Small intestine (tissue), 7 donors: ENCODE results near the gene KCNJ6. TPM values are rescaled to one million over a fixed set of nuclear protein-coding genes. Genes with fewer than 3 reads are reported as not detected.

Experiments
- DNase-seq, 2 donors: peaks; one replicate each; pipeline versions ENCODE4 v3.0.0 to v3.0.0-alpha.2; 2013
- FAIRE-seq: peaks from 2 replicates; lab custom pipeline; 2012; peaks lifted over from hg19 to GRCh38; lab: Jason Lieb, UNC
- H3K27ac ChIP-seq, 3 donors: one replicate each; pipeline ENCODE4 v1.5.1; 2013; ENCODE audit warnings: low read length in 2 of 3, mild to moderate bottlenecking in 2 of 3, control low read depth in 1 of 3, inconsistent platforms in 1 of 3, low read depth in 1 of 3, moderate library complexity in 1 of 3
- H3K27me3 ChIP-seq, 3 donors: one replicate each; pipeline ENCODE4 v1.6.1; 2013; ENCODE audit warnings: low read length in 3 of 3, inconsistent platforms in 1 of 3; ENCODE audit not compliant: control insufficient read depth in 3 of 3, insufficient read depth in 3 of 3
- H3K36me3 ChIP-seq, 3 donors: one replicate each; pipeline ENCODE4 v1.6.1; 2013; ENCODE audit warnings: low read length in 3 of 3, inconsistent platforms in 1 of 3, low read depth in 1 of 3, mild to moderate bottlenecking in 1 of 3, moderate library complexity in 1 of 3; ENCODE audit not compliant: control insufficient read depth in 3 of 3, insufficient read depth in 2 of 3
- H3K4me1 ChIP-seq, 3 donors: one replicate each; pipeline ENCODE4 v1.6.1; 2013; ENCODE audit warnings: low read length in 2 of 3, inconsistent platforms in 1 of 3, low read depth in 1 of 3, mild to moderate bottlenecking in 1 of 3, moderate library complexity in 1 of 3; ENCODE audit not compliant: control insufficient read depth in 3 of 3, insufficient read depth in 2 of 3
- H3K4me3 ChIP-seq, 3 donors: one replicate each; pipeline ENCODE4 v1.5.1; 2013; ENCODE audit warnings: low read length in 3 of 3, control low read depth in 1 of 3, inconsistent platforms in 1 of 3, low read depth in 1 of 3, mild to moderate bottlenecking in 1 of 3, moderate library complexity in 1 of 3
- H3K9me3 ChIP-seq, 2 donors: one replicate each; pipeline ENCODE4 v1.6.1; 2013; ENCODE audit warnings: low read depth in 1 of 2, low read length in 1 of 2; ENCODE audit not compliant: control insufficient read depth in 2 of 2, insufficient read depth in 1 of 2
- WGBS, 3 donors: extraction: QIAGEN DNeasy Blood & Tissue Kit; methylation state at CpG; one replicate each; pipeline ENCODE4 v1.1.7; 2013; 5-methylcytosine and 5-hydroxymethylcytosine counted together
- polyA plus RNA-seq, 4 donors: library from polyadenylated mRNA; stranded (reverse) in 3 of 4; unstranded in 1 of 4; fragments of 200-250 nt in 3 of 4; fragments of 120-200 nt in 1 of 4; gene quantifications; one replicate each; pipeline versions ENCODE4 v1.2.1 to v1.2.3, GENCODE V29; 2013
- donor health status: healthy with polysubstance abuse.
- donor health status: control.
- donor health status: control.
- donor health status: Bipolar disorder and iron deficiency.
- donor health status: healthy.

KCNJ6 gene
- polyA plus RNA-seq, 4 donors: under 0.01 to 0.24 (median 0.03) TPM; not detected in 1

GRCh38 chr21:37833301-37833700 is 83.0 kb downstream of the KCNJ6 start:
- FAIRE-seq: no peak
- peaks cover 0 to 18% (median 4%) of the 10 kb centered on the region in 3 donors for H3K4me1 ChIP-seq

DNA sequence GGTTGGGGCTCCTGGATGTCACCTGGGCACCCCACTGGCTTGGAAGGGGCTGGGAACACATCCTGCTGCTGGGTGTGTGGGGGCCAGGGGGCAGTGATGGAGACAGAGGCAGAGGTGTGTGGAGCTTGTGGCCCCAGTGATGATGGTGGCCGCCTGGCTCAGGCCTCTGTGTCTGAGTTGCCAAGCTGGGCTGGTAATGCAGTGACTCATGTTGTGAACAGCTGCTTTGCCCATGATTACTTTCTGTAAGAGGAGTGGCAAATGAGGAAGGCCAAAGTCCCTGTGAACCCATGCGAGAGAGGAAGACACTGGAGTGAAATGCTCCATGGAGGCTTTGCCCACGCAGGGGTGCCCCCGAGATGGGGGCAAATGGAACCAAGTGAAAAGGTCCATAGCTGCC is 86.8 kb downstream of the KCNJ6 start:
- Histone ChIP-seq H3K27ac (peak overlapping the region in 2 of 3 donors; percentile 48 to 74), H3K36me3 (no peaks in the 10 kb centered on the region), H3K4me3 (no peak overlapping the region), H3K9me3 (no peaks in the 10 kb centered on the region), H3K27me3 (no peaks in the 10 kb centered on the region), H3K4me1 (peaks cover 0 to 19% (median 4%) of the 10 kb centered on the region in 3 donors)
- 14 to 46% (median 21%) methylated on average over 4 of the region's 4 CpGs for WGBS, 3 donors
- no peak for FAIRE-seq
- DNase-seq: peak; percentile 82 to 91

More at GRCh38 chr21:37833301-37833700, 83.0 kb downstream of the KCNJ6 start:
- Histone ChIP-seq H3K4me3 (no peak overlapping the region), H3K27me3 (no peaks in the 10 kb centered on the region), H3K27ac (no peak overlapping the region), H3K9me3 (no peaks in the 10 kb centered on the region), H3K36me3 (no peaks in the 10 kb centered on the region)
- 76 to 84% (median 79%) methylated on average over 6 of the region's 6 CpGs for WGBS, 3 donors
- DNase-seq: no peak

- DNase-seq: peak in 1 of 2 donors; percentile 34
- Histone ChIP-seq H3K27me3 (no peaks in the 10 kb centered on the region), H3K9me3 (no peaks in the 10 kb centered on the region), H3K27ac (peak overlapping the region in 2 of 3 donors; percentile 48 to 74), H3K36me3 (no peaks in the 10 kb centered on the region), H3K4me3 (no peak overlapping the region), H3K4me1 (peaks cover 0 to 19% (median 4%) of the 10 kb centered on the region in 3 donors)
- no peak for FAIRE-seq
- 35 to 46% (median 40%) methylated on average over 6 of the region's 6 CpGs for WGBS, 3 donors
Measured at GRCh38 chr21:37828991-37829390, 87.3 kb downstream of the KCNJ6 start.

- WGBS, 3 donors: 63 to 73% (median 63%) methylated on average over 9 of the region's 9 CpGs
- no peak overlapping the region for H3K4me3 ChIP-seq
- H3K36me3 ChIP-seq: no peaks in the 10 kb centered on the region
- peak overlapping the region in 2 of 3 donors; percentile 41 to 44 for H3K27ac ChIP-seq
- no peaks in the 10 kb centered on the region for H3K9me3 ChIP-seq
- no peaks in the 10 kb centered on the region for H3K27me3 ChIP-seq
- DNase-seq (no peak), FAIRE-seq (no peak)
- peaks cover 0 to 19% (median 4%) of the 10 kb centered on the region in 3 donors for H3K4me1 ChIP-seq
Measured at GRCh38 chr21:37828556-37828955, 87.7 kb downstream of the KCNJ6 start.

GRCh38 chr21:37827913-37828312 is 88.3 kb downstream of the KCNJ6 start:
- DNase-seq (peak; percentile 73 to 74), FAIRE-seq (no peak)
- Histone ChIP-seq H3K4me1 (peaks cover 0 to 19% (median 4%) of the 10 kb centered on the region in 3 donors), H3K27ac (peak overlapping the region in 2 of 3 donors; percentile 41 to 44), H3K36me3 (no peaks in the 10 kb centered on the region), H3K4me3 (no peak overlapping the region), H3K9me3 (no peaks in the 10 kb centered on the region), H3K27me3 (no peaks in the 10 kb centered on the region)
- 13 to 65% (median 33%) methylated on average over 6 of the region's 6 CpGs for whole genome bisulfite sequencing, 3 donors

- H3K9me3 ChIP-seq: no peaks in the 10 kb centered on the region
- WGBS, 3 donors: 34 to 55% (median 47%) methylated on average over 3 of the region's 3 CpGs
- H3K4me1 ChIP-seq: no peaks in the 10 kb centered on the region
- H3K27ac ChIP-seq: no peak overlapping the region
- H3K4me3 ChIP-seq: no peak overlapping the region
- DNase-seq (no peak), FAIRE-seq (no peak)
- no peaks in the 10 kb centered on the region for H3K36me3 ChIP-seq
- H3K27me3 ChIP-seq: peaks cover 0 to 4% (median 0%) of the 10 kb centered on the region in 3 donors
Measured at GRCh38 chr21:37821786-37822450, 94.3 kb downstream of the KCNJ6 start.

DNA sequence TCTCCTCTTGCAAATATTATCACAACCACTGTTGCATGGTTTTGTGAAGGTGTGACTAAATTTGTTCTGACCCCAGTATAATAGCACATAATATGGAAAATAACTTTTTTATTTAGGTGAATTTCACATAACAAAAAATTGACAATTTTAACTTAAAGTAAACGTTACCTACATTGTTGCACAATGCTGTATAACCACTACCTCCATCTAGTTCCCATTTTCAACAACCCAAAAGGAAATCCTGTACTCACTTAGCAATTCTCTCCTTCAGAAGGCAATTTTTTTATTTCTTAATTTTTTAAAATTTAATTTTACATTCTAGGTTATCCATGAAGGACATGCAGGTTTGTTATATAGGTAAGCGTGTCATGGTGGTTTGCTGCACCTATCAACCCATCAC is 95.2 kb downstream of the KCNJ6 start:
- Histone ChIP-seq H3K36me3 (no peaks in the 10 kb centered on the region), H3K27ac (no peak overlapping the region), H3K9me3 (no peaks in the 10 kb centered on the region), H3K27me3 (peaks cover 0 to 4% (median 0%) of the 10 kb centered on the region in 3 donors), H3K4me3 (no peak overlapping the region), H3K4me1 (no peaks in the 10 kb centered on the region)
- WGBS, 3 donors: 81 to 90% (median 83%) methylated on average over 2 of the region's 2 CpGs
- DNase-seq (no peak), FAIRE-seq (no peak)

DNA sequence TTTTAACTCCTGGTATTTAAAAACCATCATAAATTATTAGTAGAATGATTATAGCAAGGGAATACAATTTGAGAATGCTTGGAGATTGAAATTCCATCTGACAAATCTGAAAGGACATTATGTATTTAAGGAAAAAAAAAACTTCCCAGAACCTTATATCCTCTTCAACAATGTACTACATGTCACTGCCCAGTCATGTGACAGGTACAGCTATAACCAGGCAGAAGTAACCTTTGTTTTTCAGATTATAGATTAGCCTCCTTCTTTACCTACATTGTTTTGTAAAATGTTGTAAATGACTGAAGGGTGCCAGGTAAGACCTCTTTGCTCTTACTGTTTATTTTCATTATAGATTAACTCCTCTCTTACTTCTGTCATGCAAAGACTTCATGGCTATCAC is 96.9 kb downstream of the KCNJ6 start:
- no peaks in the 10 kb centered on the region for H3K4me1 ChIP-seq
- no peaks in the 10 kb centered on the region for H3K36me3 ChIP-seq
- H3K27me3 ChIP-seq: peaks cover 0 to 4% (median 0%) of the 10 kb centered on the region in 3 donors
- no peak overlapping the region for H3K27ac ChIP-seq
- H3K9me3 ChIP-seq: no peaks in the 10 kb centered on the region
- DNase-seq (peak in 1 of 2 donors; percentile 19), FAIRE-seq (no peak)
- H3K4me3 ChIP-seq: no peak overlapping the region
